Limb (tissue), 2 donors: Measurements from ENCODE around the gene NSD1.

Experiments used
- DNase-seq, 2 donors: peaks; one replicate each; pipeline ENCODE4 v3.0.0-alpha.2; 2016; ENCODE audit errors: extremely low spot score in 2 of 2

The NSD1 gene

GRCh38 chr5:177098120-177098469 lies 35.5 kb upstream of the NSD1 start:
- no peak for DNase-seq

- DNase-seq = peak; percentile 72 to 77
These were observed 35.0 kb upstream of the NSD1 start for GRCh38 chr5:177098470-177099141.

- no peak for DNase-seq
These were observed 34.0 kb upstream of the NSD1 start for GRCh38 chr5:177099422-177100093.

GRCh38 chr5:177100714-177101121 lies 32.9 kb upstream of the NSD1 start:
- peak; percentile 60 to 64 for DNase-seq

GRCh38 chr5:177103523-177104253 lies 29.9 kb upstream of the NSD1 start:
- DNase-seq = no peak

GRCh38 chr5:177105691-177106476 lies 27.7 kb upstream of the NSD1 start:
- DNase-seq = peak in 1 of 2 donors; percentile 59

GRCh38 chr5:177107159-177107558 lies 26.4 kb upstream of the NSD1 start:
- DNase-seq = no peak

GRCh38 chr5:177109810-177110209 lies 23.8 kb upstream of the NSD1 start:
- DNase-seq = no peak

GRCh38 chr5:177111720-177112394 lies 21.7 kb upstream of the NSD1 start:
- peak; percentile 40 to 87 for DNase-seq

- DNase-seq = no peak
These were observed 20.9 kb upstream of the NSD1 start for GRCh38 chr5:177112589-177113220.

GRCh38 chr5:177113566-177114424 lies 19.8 kb upstream of the NSD1 start:
- peak; percentile 86 to 88 for DNase-seq

GRCh38 chr5:177116631-177117373 lies 16.8 kb upstream of the NSD1 start:
- DNase-seq = peak; percentile 89 to 92

GRCh38 chr5:177117441-177118045 lies 16.0 kb upstream of the NSD1 start:
- DNase-seq = no peak

- DNase-seq = no peak
These were observed 11.0 kb upstream of the NSD1 start for GRCh38 chr5:177122566-177122965.

GRCh38 chr5:177123789-177124485 lies 9.6 kb upstream of the NSD1 start:
- no peak for DNase-seq

- no peak for DNase-seq
These were observed 9.0 kb upstream of the NSD1 start for GRCh38 chr5:177124486-177124991.

- no peak for DNase-seq
These were observed 6.8 kb upstream of the NSD1 start for GRCh38 chr5:177126771-177127170.

GRCh38 chr5:177128551-177128981 lies 5.0 kb upstream of the NSD1 start:
- no peak for DNase-seq
